ENCODE results near the gene BHLHE23. TPM values are rescaled to one million over a fixed set of nuclear protein-coding genes. Genes with fewer than 3 reads are reported as not detected.

BHLHE23 gene
- total RNA-seq, 1 donor from 2014 or later = not detected

- no peaks in the 10 kb centered on the region for H3K9me3 Mint-ChIP-seq
- H3K27me3 Mint-ChIP-seq (ENCODE audit: low read depth) = no peaks in the 10 kb centered on the region
- no peaks in the 10 kb centered on the region for H3K36me3 Mint-ChIP-seq (ENCODE audit: low read depth)
- H3K4me1 Mint-ChIP-seq = peaks cover 4% of the 10 kb centered on the region
- DNase-seq (ENCODE audit: low read depth, low spot score) = no peak
- no peak for TF ChIP-seq CTCF (conservative IDR thresholded peaks at IDR 0.05)
- no peak overlapping the region for H3K27ac Mint-ChIP-seq (ENCODE audit: unreplicated experiment)
- no peak overlapping the region for H3K4me3 Mint-ChIP-seq
Measured at GRCh38 chr20:62959101-62959971, 47.4 kb downstream of the BHLHE23 start.

GRCh38 chr20:62958388-62959100 lies 48.2 kb downstream of the BHLHE23 start:
- no peaks in the 10 kb centered on the region for H3K27me3 Mint-ChIP-seq (ENCODE audit: low read depth)
- no peak for TF ChIP-seq CTCF (conservative IDR thresholded peaks at IDR 0.05)

GRCh38 chr20:62957136-62958117 lies 49.3 kb downstream of the BHLHE23 start:
- Mint-ChIP-seq H3K27ac (ENCODE audit: unreplicated experiment) (no peak overlapping the region), H3K4me1 (peaks cover 14% of the 10 kb centered on the region)

More at GRCh38 chr20:62958388-62959100, 48.2 kb downstream of the BHLHE23 start:
- Mint-ChIP-seq H3K9me3 (no peaks in the 10 kb centered on the region), H3K36me3 (ENCODE audit: low read depth) (no peaks in the 10 kb centered on the region), H3K4me3 (no peak overlapping the region), H3K27ac (ENCODE audit: unreplicated experiment) (no peak overlapping the region), H3K4me1 (peaks cover 11% of the 10 kb centered on the region)
- no peak for DNase-seq (ENCODE audit: low read depth, low spot score)

GRCh38 chr20:62956387-62957135 lies 50.2 kb downstream of the BHLHE23 start:
- no peak for DNase-seq (ENCODE audit: low read depth, low spot score)
- TF ChIP-seq CTCF (conservative IDR thresholded peaks at IDR 0.05) = no peak
- Mint-ChIP-seq H3K27ac (ENCODE audit: unreplicated experiment) (no peak overlapping the region), H3K4me1 (peaks cover 17% of the 10 kb centered on the region), H3K36me3 (ENCODE audit: low read depth) (no peaks in the 10 kb centered on the region), H3K4me3 (no peak overlapping the region), H3K27me3 (ENCODE audit: low read depth) (no peaks in the 10 kb centered on the region), H3K9me3 (no peaks in the 10 kb centered on the region)

More at GRCh38 chr20:62957136-62958117, 49.3 kb downstream of the BHLHE23 start:
- Mint-ChIP-seq H3K4me3 (no peak overlapping the region), H3K36me3 (ENCODE audit: low read depth) (no peaks in the 10 kb centered on the region), H3K9me3 (no peaks in the 10 kb centered on the region), H3K27me3 (ENCODE audit: low read depth) (no peaks in the 10 kb centered on the region)
- DNase-seq (ENCODE audit: low read depth, low spot score) = no peak
- no peak for TF ChIP-seq CTCF (conservative IDR thresholded peaks at IDR 0.05)

Other genes with a start within 250 kb of the BHLHE23 start
- gene MRGBP, start 210.5 kb downstream of the BHLHE23 start, total RNA-seq = 19.4 and 22.2 TPM in 2 replicates
- gene OGFR, start 202.1 kb downstream of the BHLHE23 start, total RNA-seq = 36.7 and 38.5 TPM in 2 replicates
- 3.8 and 4.6 TPM in 2 replicates for gene COL9A3, start 189.9 kb downstream of the BHLHE23 start, total RNA-seq
- 17.5 and 17.6 TPM in 2 replicates for gene TCFL5, start 145.1 kb downstream of the BHLHE23 start, total RNA-seq
- gene DIDO1, start 80.5 kb downstream of the BHLHE23 start, total RNA-seq = 72.0 TPM in 2 replicates
- 62.3 and 65.6 TPM in 2 replicates for gene GID8, start 68.8 kb downstream of the BHLHE23 start, total RNA-seq
- 1.2 and 1.4 TPM in 2 replicates for gene SLC17A9, start 54.3 kb downstream of the BHLHE23 start, total RNA-seq
- 59.0 and 59.4 TPM in 2 replicates for gene YTHDF1, start 209.2 kb upstream of the BHLHE23 start, total RNA-seq
- gene BIRC7, start 228.9 kb upstream of the BHLHE23 start, total RNA-seq = 6.1 and 6.9 TPM in 2 replicates
- gene NKAIN4, start 247.5 kb upstream of the BHLHE23 start, total RNA-seq = 42.4 and 44.0 TPM in 2 replicates

Data from neural crest cell (in vitro differentiated cells).